NCI-H1436 treated with DMSO at 0.1 percent for 48 hours (cell line): ENCODE results near the gene KPNB1.

Experiments used
- DNase-seq: peaks from one replicate; lab custom pipeline; 2025; lab: John Stamatoyannopoulos, UW

Gene KPNB1

DNA sequence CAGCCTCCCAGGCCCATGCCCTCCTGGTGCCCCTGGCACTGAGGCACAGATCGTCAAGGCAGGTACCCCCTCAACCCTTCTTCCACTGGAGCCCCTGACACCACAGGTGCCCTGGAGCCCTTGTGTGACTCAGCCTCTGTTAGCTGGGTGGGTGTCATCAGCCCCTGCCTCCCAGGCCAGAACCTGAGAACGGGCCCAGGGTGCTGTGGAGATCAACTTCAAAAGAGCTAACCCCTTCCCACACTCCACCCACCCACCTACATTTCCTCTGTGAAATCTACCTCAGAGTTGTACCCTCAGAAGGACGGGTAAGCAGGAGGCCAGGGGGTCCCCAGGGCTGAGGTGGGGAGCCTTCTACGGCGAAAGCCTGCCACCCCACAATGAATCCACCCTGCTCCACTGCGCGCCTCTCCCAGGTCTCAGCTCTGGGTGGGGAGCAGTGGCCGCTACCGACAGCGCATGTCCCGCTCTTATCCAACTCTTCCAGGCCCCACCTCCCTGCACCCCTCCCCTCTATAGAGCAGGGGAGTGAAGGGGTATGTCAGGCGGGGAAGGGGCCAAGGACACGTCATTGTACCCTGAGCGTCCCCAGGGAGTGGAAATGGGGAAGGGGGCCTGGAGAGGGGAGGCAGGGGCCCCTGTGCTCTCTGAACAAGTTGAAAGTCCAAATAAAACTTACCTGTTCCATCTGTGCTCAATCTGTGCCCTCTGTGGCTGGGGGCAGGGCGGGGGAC, 61.8 kb downstream of the KPNB1 start:
- DNase-seq = no peak

DNA sequence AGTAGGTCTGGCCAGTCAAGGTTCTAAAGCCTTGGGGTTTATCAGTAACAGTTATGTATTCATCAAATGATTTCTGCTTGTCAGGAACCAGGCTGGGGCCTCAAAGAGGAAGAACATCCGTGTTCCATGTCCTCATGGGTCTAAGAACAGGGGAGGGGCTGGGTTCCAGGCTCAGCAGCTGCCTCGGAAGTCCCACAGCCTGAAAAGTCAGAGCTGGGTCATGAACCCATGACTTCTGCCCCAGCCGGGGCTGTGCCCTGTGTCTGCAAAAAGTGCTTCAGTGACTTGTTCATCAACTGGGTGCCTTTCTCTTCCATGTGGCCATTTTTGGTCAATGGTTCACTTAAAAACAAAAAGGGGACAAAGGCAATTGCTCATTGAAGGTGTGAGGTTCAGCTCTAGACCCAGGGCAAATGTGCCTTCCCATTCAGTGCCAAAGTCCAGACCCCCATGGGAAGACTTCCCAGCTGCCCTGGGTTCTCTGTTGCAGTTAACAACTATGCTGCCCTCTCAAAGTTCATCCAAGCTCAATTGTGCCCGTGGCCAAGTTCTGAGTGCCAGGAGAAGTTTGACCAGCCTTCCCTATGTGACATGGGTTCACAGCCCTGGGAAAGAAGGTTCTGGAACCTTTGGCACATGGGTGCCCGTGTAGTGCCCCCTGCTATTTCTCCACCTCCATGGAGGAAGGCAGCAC, 62.8 kb downstream of the KPNB1 start:
- DNase-seq = no peak

- DNase-seq = no peak
These were observed 64.4 kb downstream of the KPNB1 start for GRCh38 chr17:47713980-47714700.

GRCh38 chr17:47714773-47715396, 65.2 kb downstream of the KPNB1 start:
- no peak for DNase-seq

GRCh38 chr17:47715669-47716325, 66.1 kb downstream of the KPNB1 start:
- no peak for DNase-seq

- DNase-seq = no peak
These were observed 66.7 kb downstream of the KPNB1 start for GRCh38 chr17:47716375-47716774.

DNA sequence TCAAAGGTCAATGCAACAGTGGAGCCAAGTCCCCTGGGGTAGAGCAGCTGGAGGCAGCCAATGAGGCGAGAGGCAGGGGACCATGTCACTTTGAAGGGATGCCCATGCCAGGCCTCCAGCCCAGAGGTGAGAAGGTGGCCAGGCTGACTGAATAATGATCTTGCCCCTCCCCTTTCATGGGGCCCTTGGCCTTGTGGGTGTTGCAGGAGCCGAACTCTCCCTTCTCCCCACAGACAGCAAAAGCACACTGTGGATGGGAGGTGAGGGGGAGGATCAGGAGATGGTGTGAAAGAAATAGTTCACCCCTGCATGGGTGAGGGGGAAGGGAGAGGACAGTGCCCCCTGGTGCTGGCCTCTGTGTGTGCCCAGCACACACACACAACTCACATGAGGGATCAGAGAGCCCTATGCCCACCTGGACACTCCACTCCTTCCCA, 67.6 kb downstream of the KPNB1 start:
- DNase-seq = no peak

- no peak for DNase-seq
These were observed 68.4 kb downstream of the KPNB1 start for GRCh38 chr17:47717979-47718621.

DNA sequence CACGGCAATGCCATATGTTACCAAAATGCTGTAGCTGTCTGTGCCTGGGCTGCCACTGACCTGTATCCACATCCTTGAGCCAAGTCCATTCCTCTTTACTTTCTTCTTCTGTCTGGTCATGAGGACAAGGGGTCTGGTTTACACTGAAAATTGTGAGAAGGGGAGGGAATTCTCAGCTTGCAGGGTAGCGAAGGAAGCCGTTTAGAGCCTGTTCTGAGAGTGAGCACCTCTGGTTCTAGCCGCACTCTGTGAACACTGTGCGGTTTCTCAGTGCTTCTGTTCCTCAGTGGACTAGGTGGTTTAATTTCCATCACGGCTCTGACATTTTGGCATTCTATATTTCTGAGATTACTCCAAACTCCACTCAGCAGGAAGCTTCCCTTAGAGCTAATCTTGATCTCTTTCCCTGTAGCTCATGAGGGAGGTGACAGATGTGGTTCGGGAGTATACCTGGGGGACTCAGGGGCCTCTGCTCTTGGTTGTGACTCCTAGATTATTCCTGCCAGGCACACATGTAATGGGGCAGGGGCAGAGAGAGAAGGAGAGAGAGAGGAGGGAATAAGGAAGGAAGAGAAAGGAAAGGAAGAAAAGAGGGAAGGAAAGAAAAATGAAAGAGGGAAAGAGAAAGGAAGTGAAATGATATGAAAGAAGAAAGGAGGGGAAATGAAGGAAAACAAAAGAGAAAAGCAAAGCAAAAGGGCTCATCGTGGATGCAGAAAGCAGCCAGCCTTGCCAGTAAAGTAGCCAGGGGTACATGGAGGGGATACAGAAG, 69.1 kb downstream of the KPNB1 start:
- DNase-seq = no peak

GRCh38 chr17:47719411-47720152, 69.9 kb downstream of the KPNB1 start:
- no peak for DNase-seq

- no peak for DNase-seq
These were observed 70.5 kb downstream of the KPNB1 start for GRCh38 chr17:47720196-47720595.

DNA sequence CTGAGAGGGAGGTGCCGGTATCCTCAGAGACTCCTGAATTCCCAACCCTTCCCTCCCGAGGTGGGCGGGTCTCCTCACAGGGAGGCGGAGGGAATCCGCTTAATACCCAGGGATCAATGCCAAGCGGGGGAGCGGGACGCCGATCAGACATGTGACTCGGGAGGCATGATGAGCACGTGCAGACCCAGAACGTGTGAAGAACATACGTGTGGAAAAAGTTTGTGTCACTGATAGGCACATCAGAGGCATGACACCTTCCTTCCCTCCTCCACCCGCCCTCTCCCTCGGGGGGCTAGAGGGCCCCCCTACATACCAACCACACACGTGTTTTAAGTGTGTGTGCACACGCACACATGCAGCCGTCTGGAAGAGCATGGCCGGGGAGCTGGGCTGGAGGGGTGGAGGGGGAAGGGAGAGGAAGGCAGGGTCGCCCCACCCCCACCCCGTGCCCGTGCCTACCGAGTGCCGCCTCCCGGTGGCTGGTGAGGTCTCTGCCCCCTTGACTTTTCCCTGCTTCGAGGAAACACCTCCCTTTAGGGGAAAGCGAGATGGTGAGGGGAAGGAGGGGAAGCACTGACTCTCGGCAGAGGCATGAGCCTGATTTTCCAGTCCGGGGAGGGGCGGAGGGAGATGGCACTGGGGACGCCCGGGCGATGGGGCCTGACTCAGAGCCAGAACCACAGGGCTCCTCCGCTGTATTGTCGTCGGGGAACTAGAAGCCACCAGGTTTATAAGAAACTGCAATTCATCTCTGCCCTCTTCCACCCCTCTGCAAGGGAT, 71.2 kb downstream of the KPNB1 start:
- DNase-seq = no peak

GRCh38 chr17:47721725-47722124, 72.0 kb downstream of the KPNB1 start:
- no peak for DNase-seq

DNA sequence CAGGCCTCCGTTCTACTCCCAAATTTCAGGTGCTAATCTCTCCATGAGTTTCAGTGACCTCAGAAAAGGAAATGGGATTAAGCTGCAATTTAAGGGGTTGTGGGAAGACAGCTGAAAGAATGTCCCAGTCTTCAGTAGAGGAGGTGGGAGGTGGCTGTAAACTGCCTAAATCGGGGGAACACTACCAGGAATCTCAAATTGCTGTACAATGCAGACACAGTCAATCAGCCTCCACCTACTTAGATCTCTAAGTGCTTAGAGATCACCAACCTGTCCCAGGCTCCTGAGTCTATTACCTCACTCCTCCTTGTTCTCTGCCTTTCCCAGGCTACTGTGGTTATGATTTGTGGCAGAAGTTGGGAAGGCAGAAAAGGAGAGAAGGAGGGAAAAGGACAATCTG, 75.0 kb downstream of the KPNB1 start:
- DNase-seq = no peak

DNA sequence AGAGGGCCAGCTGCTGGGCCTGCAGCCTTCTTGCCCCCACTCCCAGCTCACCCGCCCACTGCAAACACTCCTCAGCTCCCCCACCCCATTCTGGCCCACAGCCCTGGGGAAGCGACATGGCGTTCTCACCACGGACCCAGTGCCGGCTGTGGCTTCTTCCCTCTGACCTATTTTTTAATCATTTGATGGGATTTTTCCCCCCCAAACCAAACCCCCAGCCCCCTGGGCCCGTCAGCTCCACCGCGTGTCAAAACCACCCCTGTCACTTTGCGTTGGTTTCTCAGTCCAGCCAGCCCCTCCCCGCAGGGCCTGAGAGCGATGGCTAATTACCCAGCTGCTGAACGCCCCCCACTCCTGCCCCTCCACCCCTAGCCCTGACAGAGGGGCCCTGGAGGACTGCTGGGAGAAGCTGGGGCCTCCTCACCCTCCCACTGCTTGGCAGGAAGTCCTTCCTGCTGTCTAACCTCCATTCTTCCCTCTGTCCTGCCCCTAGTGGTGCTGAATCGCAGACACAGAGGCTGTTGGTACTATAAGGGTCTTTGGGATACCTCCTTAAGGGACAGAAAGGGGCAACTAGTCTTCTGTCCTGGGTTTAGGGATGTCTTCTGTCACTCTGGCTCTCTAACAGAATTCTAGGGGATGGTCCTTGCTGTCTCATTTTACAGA, 75.9 kb downstream of the KPNB1 start:
- DNase-seq = no peak

DNA sequence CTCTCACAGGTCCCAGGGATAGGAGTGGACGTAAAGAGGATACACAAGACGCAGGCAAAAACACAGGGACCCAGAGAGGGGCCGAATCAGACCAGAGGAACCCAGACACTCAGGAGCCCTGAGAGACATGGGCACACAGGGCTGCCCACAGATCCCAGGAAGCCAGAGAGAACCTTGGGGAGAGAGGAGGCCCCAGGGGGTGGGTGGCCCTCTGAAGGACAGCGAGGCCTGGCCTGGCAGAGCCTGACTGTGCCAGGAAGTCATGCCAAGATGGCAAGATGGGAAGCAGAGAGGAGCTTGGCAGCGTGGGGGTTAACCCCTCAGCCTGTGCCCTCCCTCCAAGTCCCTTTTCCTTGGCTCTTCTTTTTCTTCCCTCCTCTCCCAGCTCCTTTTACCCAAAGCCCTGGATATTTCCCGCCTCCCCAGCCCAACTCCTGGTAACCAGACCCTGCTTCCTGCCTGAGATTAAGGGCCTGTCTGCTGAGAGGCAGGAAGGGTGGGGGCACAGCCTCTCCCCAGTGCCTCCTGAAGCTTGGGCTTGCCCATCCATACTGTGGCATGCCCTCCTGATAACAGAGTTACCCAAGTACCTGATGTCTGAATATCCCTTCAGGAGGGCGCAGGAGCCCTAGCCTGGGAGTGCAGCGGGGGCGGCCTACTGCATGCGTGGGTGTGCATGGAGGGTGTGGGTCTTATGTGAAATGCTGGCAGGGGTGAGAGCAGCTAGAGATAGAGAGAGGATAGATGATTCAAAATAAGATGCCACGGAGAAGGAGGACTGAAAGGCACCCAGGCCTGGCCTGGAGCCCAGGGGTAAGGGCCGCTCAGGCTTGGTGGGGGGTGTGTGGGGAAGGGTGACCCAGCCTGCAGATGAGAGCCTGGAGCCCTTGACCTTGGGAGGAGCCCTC, 77.3 kb downstream of the KPNB1 start:
- DNase-seq = no peak

- no peak for DNase-seq
These were observed 78.0 kb downstream of the KPNB1 start for GRCh38 chr17:47727704-47728036.
